Neural progenitor cell (in vitro differentiated cells): ENCODE measurements around the gene PACRG. TPM values are rescaled to one million over a fixed set of nuclear protein-coding genes. Genes with fewer than 3 reads are reported as not detected.

Experiments used
- DNase-seq: peaks from one replicate; pipeline ENCODE4 v3.0.0-alpha.2; 2016; ENCODE audit warnings: low spot score
- H2AFZ ChIP-seq: fragments of 200-600 bp; sonication (generic); replicated peaks from 2 replicates; pipeline ENCODE4 v1.6.1; 2016; ENCODE audit warnings: antibody characterized with exemption
- H3F3A ChIP-seq: fragments of 200-600 bp; sonication (generic); 2 replicates; pipeline ENCODE4 v1.6.1; 2016; ENCODE audit warnings: antibody characterized with exemption, low read depth
- H3K27ac ChIP-seq: fragments of 200-600 bp; sonication (generic); 2 replicates; pipeline ENCODE4 v1.5.1; 2016; ENCODE audit warnings: mild to moderate bottlenecking
- H3K27me3 ChIP-seq: fragments of 200-600 bp; sonication (generic); 2 replicates; pipeline ENCODE4 v1.6.1; 2016; ENCODE audit warnings: mild to moderate bottlenecking, moderate library complexity
- H3K36me3 ChIP-seq: fragments of 200-600 bp; sonication (generic); 2 replicates; pipeline ENCODE4 v1.5.1; 2016
- H3K4me1 ChIP-seq: fragments of 200-600 bp; sonication (generic); 2 replicates; pipeline ENCODE4 v1.6.1; 2016; ENCODE audit warnings: mixed run types
- H3K4me2 ChIP-seq: fragments of 200-600 bp; sonication (generic); 2 replicates; pipeline ENCODE4 v1.6.1; 2016
- H3K4me3 ChIP-seq: fragments of 200-600 bp; sonication (generic); 2 replicates; pipeline ENCODE4 v1.5.1; 2016
- H3K79me2 ChIP-seq: fragments of 200-600 bp; sonication (generic); 2 replicates; pipeline ENCODE4 v1.6.1; 2016; ENCODE audit warnings: low read depth
- H3K9ac ChIP-seq: fragments of 200-600 bp; sonication (generic); 2 replicates; pipeline ENCODE4 v1.6.1; 2016
- H3K9me3 ChIP-seq: fragments of 200-600 bp; sonication (generic); 2 replicates; pipeline ENCODE4 v1.5.1; 2016; ENCODE audit warnings: low read depth
- H4K20me1 ChIP-seq: fragments of 200-600 bp; sonication (generic); 2 replicates; pipeline ENCODE4 v1.6.1; 2016; ENCODE audit warnings: low read depth
- H3K27ac Mint-ChIP-seq: 3 replicates; pipeline ENCODE4 v1.8.0; 2021; ENCODE audit warnings: mixed read lengths
- H3K27me3 Mint-ChIP-seq: 2 replicates; pipeline ENCODE4 v1.8.0; 2022; ENCODE audit warnings: low read depth, mild to moderate bottlenecking, inconsistent platforms, moderate library complexity, mixed read lengths; ENCODE audit not compliant: insufficient read depth
- H3K36me3 Mint-ChIP-seq: 3 replicates; pipeline ENCODE4 v1.8.0; 2021; ENCODE audit warnings: mixed read lengths
- H3K4me1 Mint-ChIP-seq: 3 replicates; pipeline ENCODE4 v1.8.0; 2021; ENCODE audit warnings: mixed read lengths
- H3K4me3 Mint-ChIP-seq: 3 replicates; pipeline ENCODE4 v1.8.0; 2021; ENCODE audit warnings: mild to moderate bottlenecking, moderate library complexity, mixed read lengths
- H3K9me3 Mint-ChIP-seq: 3 replicates; pipeline ENCODE4 v1.8.0; 2020; ENCODE audit warnings: mixed read lengths
- CTCF ChIP-seq: fragments of 200-600 bp; sonication (generic); IDR thresholded peaks from 2 replicates; pipeline ENCODE4 v1.5.1; 2017; ENCODE audit warnings: antibody characterized with exemption, mild to moderate bottlenecking
- EZH2 ChIP-seq: fragments of 200-600 bp; sonication (generic); IDR thresholded peaks from 2 replicates; pipeline ENCODE4 v1.6.1; 2017; ENCODE audit warnings: antibody characterized with exemption, mild to moderate bottlenecking, moderate library complexity
- EZH2phosphoT487 ChIP-seq: fragments of 200-600 bp; sonication (generic); IDR thresholded peaks from 2 replicates; pipeline ENCODE4 v1.6.1; 2017; ENCODE audit warnings: antibody characterized with exemption
- total RNA-seq: library from RNA; depleted of rRNA; stranded (reverse); fragments of >200 nt; gene quantifications from 2 replicates; pipeline ENCODE4 v1.2.3, GENCODE V29; 2015; ENCODE audit warnings: low replicate concordance

The PACRG gene
- total RNA-seq, 1 donor from 2014 or later, result 0.30 TPM

DNA sequence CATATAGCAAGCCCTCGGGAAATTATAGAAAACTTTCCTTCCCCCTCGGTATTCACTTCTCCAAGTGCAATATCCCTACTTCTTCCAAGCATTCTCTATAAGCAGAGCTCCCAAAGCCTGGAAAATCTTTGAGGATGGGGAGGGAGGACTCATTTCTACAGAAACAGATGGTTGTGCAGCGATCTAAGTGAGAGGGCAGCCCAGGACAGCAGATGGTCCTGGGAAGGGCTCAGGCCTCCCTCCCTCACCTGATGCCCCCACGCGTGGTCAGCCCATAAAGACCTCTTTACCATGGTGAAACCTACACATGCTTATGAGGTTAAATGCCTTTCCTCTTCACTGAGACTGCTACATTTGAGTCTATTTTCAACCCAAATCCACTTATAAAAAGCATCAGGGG lies 367.1 kb downstream of the PACRG start:
- Mint-ChIP-seq H3K27ac (no peak overlapping the region), H3K4me1 (peaks cover 4% of the 10 kb centered on the region), H3K36me3 (no peaks in the 10 kb centered on the region), H3K9me3 (peaks cover 2% of the 10 kb centered on the region), H3K4me3 (no peak overlapping the region), H3K27me3 (no peaks in the 10 kb centered on the region)
- H4K20me1 ChIP-seq, result no peaks in the 10 kb centered on the region
- H3K9ac ChIP-seq, result no peak overlapping the region
- H3K27me3 ChIP-seq, result no peaks in the 10 kb centered on the region
- no peaks in the 10 kb centered on the region for H3K36me3 ChIP-seq
- no peak for DNase-seq
- no peak overlapping the region for H3K27ac ChIP-seq
- no peaks in the 10 kb centered on the region for H3F3A ChIP-seq
- H3K79me2 ChIP-seq, result no peaks in the 10 kb centered on the region
- no peaks in the 10 kb centered on the region for H3K9me3 ChIP-seq
- no peak overlapping the region for H3K4me3 ChIP-seq
- no peak overlapping the region for H2AFZ ChIP-seq
- TF ChIP-seq EZH2phosphoT487 (no peak), EZH2 (no peak), CTCF (no peak)
- H3K4me2 ChIP-seq, result no peak overlapping the region
- H3K4me1 ChIP-seq, result no peaks in the 10 kb centered on the region

DNA sequence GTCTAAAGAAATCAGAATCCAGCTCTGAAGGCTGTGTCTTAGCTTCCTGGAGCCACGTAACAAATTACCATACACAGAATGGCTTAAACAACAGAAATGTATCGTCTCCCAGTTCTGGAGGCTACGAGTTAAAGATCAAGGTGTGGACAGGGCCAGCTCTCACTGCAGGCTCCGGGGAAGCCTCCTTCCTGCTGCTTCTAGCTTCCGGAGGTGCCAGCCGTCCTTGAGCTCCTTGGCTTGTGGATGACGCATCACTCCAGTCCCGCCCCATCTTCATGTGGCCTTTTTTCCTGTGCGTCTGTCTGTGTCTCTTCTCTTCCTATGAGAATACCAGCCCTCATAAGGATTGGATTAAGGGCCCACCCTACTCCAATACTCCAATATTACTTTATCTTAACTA lies 367.6 kb downstream of the PACRG start:
- no peak overlapping the region for H3K27ac ChIP-seq
- Mint-ChIP-seq H3K27ac (no peak overlapping the region), H3K36me3 (no peaks in the 10 kb centered on the region), H3K9me3 (peaks cover 2% of the 10 kb centered on the region), H3K27me3 (no peaks in the 10 kb centered on the region), H3K4me3 (no peak overlapping the region), H3K4me1 (peaks cover 4% of the 10 kb centered on the region)
- no peak overlapping the region for H3K4me3 ChIP-seq
- no peak overlapping the region for H2AFZ ChIP-seq
- H3K4me1 ChIP-seq, result no peaks in the 10 kb centered on the region
- no peak for DNase-seq
- H3K79me2 ChIP-seq, result no peaks in the 10 kb centered on the region
- no peaks in the 10 kb centered on the region for H3K9me3 ChIP-seq
- TF ChIP-seq EZH2phosphoT487 (no peak), EZH2 (no peak), CTCF (no peak)
- H4K20me1 ChIP-seq, result no peaks in the 10 kb centered on the region
- no peaks in the 10 kb centered on the region for H3K27me3 ChIP-seq
- no peaks in the 10 kb centered on the region for H3F3A ChIP-seq
- H3K4me2 ChIP-seq, result no peak overlapping the region
- no peak overlapping the region for H3K9ac ChIP-seq
- H3K36me3 ChIP-seq, result no peaks in the 10 kb centered on the region

DNA sequence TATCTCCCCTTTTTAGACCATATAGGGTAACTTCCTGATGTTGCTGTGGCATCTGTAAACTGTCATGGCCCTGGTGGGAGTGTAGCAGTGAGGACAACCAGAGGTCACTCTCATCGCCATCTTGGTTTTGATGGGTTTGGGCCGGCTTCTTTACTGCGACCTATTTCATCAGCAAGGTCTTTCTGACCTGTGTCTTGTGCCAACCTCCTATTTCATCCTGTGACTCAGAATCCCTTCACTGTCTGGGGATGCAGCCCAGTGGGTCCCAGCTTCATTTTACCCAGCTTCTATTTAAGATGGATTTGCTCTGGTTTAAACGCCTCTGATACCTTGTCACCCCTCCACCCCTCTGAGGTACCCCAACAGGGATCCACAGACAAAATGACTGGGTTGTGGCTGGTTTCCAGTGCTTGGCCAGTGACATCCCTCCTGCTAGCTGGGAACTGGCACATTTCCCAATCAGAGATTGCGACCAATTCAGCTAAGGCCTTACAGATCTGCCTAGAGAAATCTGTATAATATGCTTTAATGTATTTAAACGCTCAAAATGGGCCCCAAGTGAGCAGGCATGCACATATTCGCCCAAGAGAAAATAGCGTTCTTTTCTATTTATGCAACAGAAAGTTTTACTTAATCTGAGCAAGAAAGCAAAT lies 371.2 kb downstream of the PACRG start:
- TF ChIP-seq EZH2, result no peak
- TF ChIP-seq CTCF, result no peak
- no peak for TF ChIP-seq EZH2phosphoT487
- Histone ChIP-seq H3K9me3 (no peaks in the 10 kb centered on the region), H3K4me2 (no peak overlapping the region), H3K4me1 (no peaks in the 10 kb centered on the region), H3K27me3 (no peaks in the 10 kb centered on the region), H3K79me2 (no peaks in the 10 kb centered on the region), H3K27ac (no peak overlapping the region), H2AFZ (no peak overlapping the region), H3K36me3 (no peaks in the 10 kb centered on the region), H3K4me3 (no peak overlapping the region), H3F3A (no peaks in the 10 kb centered on the region), H3K9ac (no peak overlapping the region), H4K20me1 (no peaks in the 10 kb centered on the region)
- no peak for DNase-seq
- Mint-ChIP-seq H3K4me3 (no peak overlapping the region), H3K27me3 (no peaks in the 10 kb centered on the region), H3K9me3 (peaks cover 4% of the 10 kb centered on the region), H3K4me1 (peaks cover 6% of the 10 kb centered on the region), H3K36me3 (no peaks in the 10 kb centered on the region), H3K27ac (no peak overlapping the region)
